ENCODE data around the gene RHPN2. TPM values are rescaled to one million over a fixed set of nuclear protein-coding genes. Genes with fewer than 3 reads are reported as not detected.

Gene RHPN2
- total and polyA plus RNA-seq, 2 of the 13 experiments (the other 11 are each of a cell fraction or from before 2014, with no cell fraction given) = 20.3 to 48.0 TPM

DNA sequence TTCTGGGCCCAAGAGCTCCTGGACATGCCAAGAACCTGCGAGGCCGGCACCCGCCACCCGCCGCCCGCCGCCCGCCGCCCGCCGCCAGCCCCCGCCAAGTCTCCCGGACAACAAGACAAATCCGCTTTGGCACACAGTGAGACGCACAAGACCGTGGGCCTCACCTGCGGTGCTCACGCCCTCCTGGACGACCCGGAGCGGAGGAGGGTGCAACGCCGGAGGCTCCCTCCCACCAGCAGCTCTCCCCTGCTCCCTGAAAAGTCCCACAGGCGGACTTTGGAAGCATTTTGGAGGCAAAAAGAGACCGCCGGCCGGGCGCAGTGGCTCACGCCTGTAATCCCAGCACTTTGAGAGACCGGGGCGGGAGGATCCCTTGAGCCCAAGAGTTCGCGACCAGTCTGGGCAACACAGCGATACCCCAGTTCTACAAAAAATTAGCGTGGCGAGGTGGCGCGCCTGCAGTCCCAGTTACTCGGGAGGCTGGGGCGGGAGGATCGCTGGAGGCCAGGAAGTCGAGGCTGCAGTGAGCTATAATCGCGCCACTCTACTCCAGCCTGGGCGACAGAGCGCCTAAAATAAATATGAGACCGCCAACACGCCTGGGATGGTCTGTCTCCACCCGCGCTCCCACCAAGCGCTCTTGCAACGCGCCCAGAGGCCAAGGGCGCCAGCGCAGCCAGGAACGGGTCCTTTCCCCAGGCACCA is 783 bp downstream of the RHPN2 start:
- Histone ChIP-seq H2AFZ (ENCODE audit: low read length) (no peak overlapping the region), H3K9me3 (ENCODE audit: low read length) (no peaks in the 10 kb centered on the region), H3K36me3 (replicated peaks in 1 of 2; ENCODE audit: control insufficient read depth in 1 of 2, insufficient read depth in 2 of 2, low read length in 2 of 2) (peaks cover 0 to 2% of the 10 kb centered on the region in 2 experiments; a peak in 2 of 5 replicates), H3K4me1 (ENCODE audit: insufficient read depth, low read length) (peaks cover 59% of the 10 kb centered on the region), H3K27ac (ENCODE audit: extremely low read length, insufficient read depth, low read length) (peak overlapping the region; percentile 64), H3K79me2 (ENCODE audit: insufficient read depth, low read length) (peaks cover 51% of the 10 kb centered on the region), H3K9ac (ENCODE audit: insufficient read depth, low read depth, low read length) (peak overlapping the region; percentile 88), H3K4me3 (replicated peaks in 1 of 3; ENCODE audit: insufficient read depth in 1 of 3, low read depth in 2 of 3, low read length in 3 of 3) (peak overlapping the region; percentile 82 to 96 (median 96)), H3K4me2 (ENCODE audit: low read depth, low read length) (peak overlapping the region; percentile 91), H3K27me3 (ENCODE audit: control insufficient read depth in 1 of 2, insufficient read depth in 2 of 2, low read length in 2 of 2) (no peaks in the 10 kb centered on the region), H4K20me1 (ENCODE audit: insufficient read depth, low read length) (peaks cover 36% of the 10 kb centered on the region)
- DNase-seq (ENCODE audit: low spot score) = no peak
- no TSS peak for BruUV-seq (replicated peaks)
- in situ Hi-C loops (cut with HindIII; ENCODE audit: extremely low pct_ligation_motif_present, low pct_unique_long_range_greater_than_20kb) = no loop called here
- peak; percentile 74 for ATAC-seq
- 0% methylated on average over 3 of the region's 56 CpGs for WGBS (ENCODE audit: low lambda C conversion rate)
- intact Hi-C loops (cut with micrococcal nuclease; ENCODE audit: unreplicated experiment) = loop anchor here (1.0 to 10.0 kb wide), 3 partner anchors 17 to 89 kb away; partner anchors contain the start of genes CEP89, FAAP24 and GPATCH1
- ChIA-PET POLR2A (interaction anchor here (1.8 to 4.5 kb wide), 2 partner anchors 22 to 27 kb away, joined by 5 to 28 read pairs; no protein-coding TSS in a partner anchor), CTCF (ENCODE audit: low intra/inter-chr PET ratio, low total read pairs) (no interaction called here)
- FAIRE-seq = no peak
- TF ChIP-seq SMARCC2 (IDR thresholded peaks at IDR 0.05) (no peak), NRL (CRISPR knock-in tag; IDR thresholded peaks at IDR 0.05; ENCODE audit: borderline replicate concordance) (no peak; the same call in 1 of the 2 replicates), HOXA5 (CRISPR knock-in tag; IDR thresholded peaks at IDR 0.05) (no peak), ZNF891 (CRISPR knock-in tag; IDR thresholded peaks at IDR 0.05) (0 out of 2 replicates have a peak, but pooled peaks have one; percentile 26), RBM22 (optimal IDR thresholded peaks at IDR 0.05; ENCODE audit: low read length) (no peak), ZNF367 (CRISPR knock-in tag; IDR thresholded peaks at IDR 0.05; ENCODE audit: borderline replicate concordance) (no peak), ZMYM4 (CRISPR knock-in tag; IDR thresholded peaks at IDR 0.05) (no peak; the same call in 1 of the 2 replicates), ZNF274 (CRISPR knock-in tag; IDR thresholded peaks at IDR 0.05) (no peak; the same call in 1 of the 2 replicates), TRIM24 (CRISPR knock-in tag; IDR thresholded peaks at IDR 0.05) (no peak), NCOA2 (CRISPR knock-in tag; IDR thresholded peaks at IDR 0.05) (no peak), KLF6 (CRISPR knock-in tag; IDR thresholded peaks at IDR 0.05) (no peak), REXO4 (CRISPR knock-in tag; IDR thresholded peaks at IDR 0.05; ENCODE audit: borderline replicate concordance) (no peak), ZNF768 (CRISPR knock-in tag; IDR thresholded peaks at IDR 0.05) (peak; percentile 55; the same call in 1 of the 2 replicates), ZNF543 (CRISPR knock-in tag; IDR thresholded peaks at IDR 0.05) (no peak)
- TF ChIP-seq, protein P1, sequence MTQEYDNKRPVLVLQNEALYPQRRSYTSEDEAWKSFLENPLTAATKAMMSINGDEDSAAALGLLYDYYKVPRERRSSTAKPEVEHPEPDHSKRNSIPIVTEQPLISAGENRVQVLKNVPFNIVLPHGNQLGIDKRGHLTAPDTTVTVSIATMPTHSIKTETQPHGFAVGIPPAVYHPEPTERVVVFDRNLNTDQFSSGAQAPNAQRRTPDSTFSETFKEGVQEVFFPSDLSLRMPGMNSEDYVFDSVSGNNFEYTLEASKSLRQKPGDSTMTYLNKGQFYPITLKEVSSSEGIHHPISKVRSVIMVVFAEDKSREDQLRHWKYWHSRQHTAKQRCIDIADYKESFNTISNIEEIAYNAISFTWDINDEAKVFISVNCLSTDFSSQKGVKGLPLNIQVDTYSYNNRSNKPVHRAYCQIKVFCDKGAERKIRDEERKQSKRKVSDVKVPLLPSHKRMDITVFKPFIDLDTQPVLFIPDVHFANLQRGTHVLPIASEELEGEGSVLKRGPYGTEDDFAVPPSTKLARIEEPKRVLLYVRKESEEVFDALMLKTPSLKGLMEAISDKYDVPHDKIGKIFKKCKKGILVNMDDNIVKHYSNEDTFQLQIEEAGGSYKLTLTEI (CRISPR knock-in tag; conservative IDR thresholded peaks at IDR 0.05) = no peak
- TF ChIP-seq, protein P2, sequence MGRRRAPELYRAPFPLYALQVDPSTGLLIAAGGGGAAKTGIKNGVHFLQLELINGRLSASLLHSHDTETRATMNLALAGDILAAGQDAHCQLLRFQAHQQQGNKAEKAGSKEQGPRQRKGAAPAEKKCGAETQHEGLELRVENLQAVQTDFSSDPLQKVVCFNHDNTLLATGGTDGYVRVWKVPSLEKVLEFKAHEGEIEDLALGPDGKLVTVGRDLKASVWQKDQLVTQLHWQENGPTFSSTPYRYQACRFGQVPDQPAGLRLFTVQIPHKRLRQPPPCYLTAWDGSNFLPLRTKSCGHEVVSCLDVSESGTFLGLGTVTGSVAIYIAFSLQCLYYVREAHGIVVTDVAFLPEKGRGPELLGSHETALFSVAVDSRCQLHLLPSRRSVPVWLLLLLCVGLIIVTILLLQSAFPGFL (CRISPR knock-in tag; IDR thresholded peaks at IDR 0.05) = no peak
- TF ChIP-seq, protein P3, sequence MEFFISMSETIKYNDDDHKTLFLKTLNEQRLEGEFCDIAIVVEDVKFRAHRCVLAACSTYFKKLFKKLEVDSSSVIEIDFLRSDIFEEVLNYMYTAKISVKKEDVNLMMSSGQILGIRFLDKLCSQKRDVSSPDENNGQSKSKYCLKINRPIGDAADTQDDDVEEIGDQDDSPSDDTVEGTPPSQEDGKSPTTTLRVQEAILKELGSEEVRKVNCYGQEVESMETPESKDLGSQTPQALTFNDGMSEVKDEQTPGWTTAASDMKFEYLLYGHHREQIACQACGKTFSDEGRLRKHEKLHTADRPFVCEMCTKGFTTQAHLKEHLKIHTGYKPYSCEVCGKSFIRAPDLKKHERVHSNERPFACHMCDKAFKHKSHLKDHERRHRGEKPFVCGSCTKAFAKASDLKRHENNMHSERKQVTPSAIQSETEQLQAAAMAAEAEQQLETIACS (CRISPR knock-in tag; IDR thresholded peaks at IDR 0.05) = no peak
- TF ChIP-seq, protein P4, sequence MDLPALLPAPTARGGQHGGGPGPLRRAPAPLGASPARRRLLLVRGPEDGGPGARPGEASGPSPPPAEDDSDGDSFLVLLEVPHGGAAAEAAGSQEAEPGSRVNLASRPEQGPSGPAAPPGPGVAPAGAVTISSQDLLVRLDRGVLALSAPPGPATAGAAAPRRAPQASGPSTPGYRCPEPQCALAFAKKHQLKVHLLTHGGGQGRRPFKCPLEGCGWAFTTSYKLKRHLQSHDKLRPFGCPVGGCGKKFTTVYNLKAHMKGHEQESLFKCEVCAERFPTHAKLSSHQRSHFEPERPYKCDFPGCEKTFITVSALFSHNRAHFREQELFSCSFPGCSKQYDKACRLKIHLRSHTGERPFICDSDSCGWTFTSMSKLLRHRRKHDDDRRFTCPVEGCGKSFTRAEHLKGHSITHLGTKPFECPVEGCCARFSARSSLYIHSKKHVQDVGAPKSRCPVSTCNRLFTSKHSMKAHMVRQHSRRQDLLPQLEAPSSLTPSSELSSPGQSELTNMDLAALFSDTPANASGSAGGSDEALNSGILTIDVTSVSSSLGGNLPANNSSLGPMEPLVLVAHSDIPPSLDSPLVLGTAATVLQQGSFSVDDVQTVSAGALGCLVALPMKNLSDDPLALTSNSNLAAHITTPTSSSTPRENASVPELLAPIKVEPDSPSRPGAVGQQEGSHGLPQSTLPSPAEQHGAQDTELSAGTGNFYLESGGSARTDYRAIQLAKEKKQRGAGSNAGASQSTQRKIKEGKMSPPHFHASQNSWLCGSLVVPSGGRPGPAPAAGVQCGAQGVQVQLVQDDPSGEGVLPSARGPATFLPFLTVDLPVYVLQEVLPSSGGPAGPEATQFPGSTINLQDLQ (CRISPR knock-in tag; IDR thresholded peaks at IDR 0.05) = no peak

Data from HepG2 (cell line).